BE2C (cell line): ENCODE data around the gene CD163.
"Not testable (repeated sequence)": the region's sequence is repeated elsewhere in the genome, so short reads cannot be mapped to it uniquely, and the experiment has no call there.

ENCODE experiments used
- DNase-seq: peaks from one replicate; pipeline ENCODE4 v3.0.0-alpha.2; 2020
- H3K27me3 ChIP-seq: fragments of 250-450 bp; sonication (Bioruptor Pico); 2 replicates; pipeline ENCODE4 v1.5.1; 2020; ENCODE audit warnings: mild to moderate bottlenecking
- H3K36me3 ChIP-seq: fragments of 250-450 bp; sonication (Bioruptor Pico); 2 replicates; pipeline ENCODE4 v1.5.1; 2020; ENCODE audit warnings: mild to moderate bottlenecking
- H3K4me1 ChIP-seq: fragments of 250-450 bp; sonication (Bioruptor Pico); 2 replicates; pipeline ENCODE4 v1.5.1; 2020
- H3K4me3 ChIP-seq: 2 replicates; pipeline ENCODE4 v1.5.1; 2011; ENCODE audit warnings: low read depth, low read length
- H3K9me3 ChIP-seq: fragments of 250-450 bp; sonication (Bioruptor Pico); 2 replicates; pipeline ENCODE4 v1.5.1; 2020
- CTCF ChIP-seq: IDR thresholded peaks from 2 replicates; pipeline ENCODE4 v1.5.1; 2012; ENCODE audit warnings: mild to moderate bottlenecking, low read depth, low read length

CD163 gene

GRCh38 chr12:7444537-7444936 lies 59.0 kb downstream of the CD163 start:
- no peak for DNase-seq
- Histone ChIP-seq H3K36me3 (no peaks in the 10 kb centered on the region), H3K27me3 (peaks cover 12% of the 10 kb centered on the region), H3K9me3 (no peaks in the 10 kb centered on the region), H3K4me3 (no peak overlapping the region), H3K4me1 (no peaks in the 10 kb centered on the region)
- TF ChIP-seq CTCF: no peak

DNA sequence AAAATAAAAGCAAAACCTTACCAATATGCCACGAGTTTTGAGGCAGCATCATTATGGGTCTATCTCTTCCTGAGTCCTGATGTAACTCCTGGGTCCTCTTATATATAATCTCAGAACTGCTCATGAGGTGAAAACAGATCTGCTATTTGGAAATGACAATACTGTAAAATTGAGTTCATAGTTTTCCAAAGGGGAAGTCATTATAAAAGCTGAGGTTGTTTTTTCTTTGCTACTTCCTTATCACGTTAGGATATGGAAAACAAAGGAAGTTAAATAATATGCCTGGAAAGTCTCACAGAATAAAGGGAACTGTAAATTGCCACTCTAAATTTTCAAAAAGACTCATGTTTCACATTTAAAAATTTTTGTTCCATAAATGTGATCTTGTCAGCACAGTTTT lies 59.5 kb downstream of the CD163 start, which contains the start of gene CD163L1:
Gene CD163L1, minus strand, starts transcription at position 78 of the 400 bp plus-strand sequence. Its CDS starts 26 bp downstream, at position 52.
- H3K4me3 ChIP-seq: no peak within 1 kb of the TSS
- no peaks in the 10 kb centered on the region for H3K36me3 ChIP-seq
- H3K4me1 ChIP-seq: no peaks in the 10 kb centered on the region
- H3K9me3 ChIP-seq: no peaks in the 10 kb centered on the region
- peaks cover 12% of the 10 kb centered on the region; the same call in 1 of the 2 replicates for H3K27me3 ChIP-seq
- TF ChIP-seq CTCF: no peak
- no peak for DNase-seq

- Histone ChIP-seq H3K4me1 (no peaks in the 10 kb centered on the region), H3K4me3 (no peak overlapping the region)
- TF ChIP-seq CTCF: no peak
Measured at GRCh38 chr12:7441216-7441615, 62.4 kb downstream of the CD163 start.

DNA sequence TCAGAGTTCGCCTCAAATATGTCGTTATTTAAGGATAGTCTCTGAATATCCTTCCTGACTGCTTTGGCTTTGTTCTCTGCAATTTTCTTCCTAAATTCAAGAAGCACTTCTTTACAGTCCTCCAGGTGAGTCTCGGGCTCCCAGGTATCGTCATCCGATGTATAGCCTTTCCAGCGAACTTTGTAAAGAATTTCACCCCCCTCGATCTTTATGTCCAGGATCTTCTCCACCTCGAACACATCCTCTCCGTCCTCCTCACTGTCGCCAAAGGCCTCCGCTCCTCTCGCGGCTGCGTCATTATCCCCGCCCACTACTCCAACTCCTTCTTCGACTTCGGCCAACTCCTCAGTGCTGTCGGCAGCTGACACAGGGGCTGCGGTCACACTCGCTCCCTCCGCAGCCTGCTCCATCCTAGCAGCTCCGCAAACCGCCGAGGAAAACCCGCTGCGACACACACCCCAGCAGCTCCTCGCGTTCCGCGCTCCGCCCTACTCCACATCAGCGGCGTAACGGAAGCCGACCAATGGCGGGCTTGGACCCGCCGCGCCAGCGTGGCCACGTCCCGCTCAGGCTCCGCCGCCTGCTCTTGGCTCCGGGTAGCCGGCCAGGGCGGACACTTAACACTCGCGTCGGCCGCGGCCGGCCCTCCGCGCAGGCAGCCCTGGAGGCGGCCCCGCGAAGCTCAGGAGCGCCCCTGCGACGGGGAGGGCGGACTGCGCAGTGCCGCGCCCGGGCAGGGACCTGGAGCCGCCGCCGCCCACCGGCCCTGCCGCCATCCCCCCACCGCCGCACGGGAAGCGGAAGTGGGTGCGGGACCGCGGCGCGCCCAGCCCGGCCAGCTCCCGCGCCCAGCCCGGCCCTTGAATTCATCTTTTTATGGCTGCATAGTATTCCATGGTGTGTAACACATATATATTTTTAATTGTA lies 63.7 kb downstream of the CD163 start:
- Histone ChIP-seq H3K9me3 (no peaks in the 10 kb centered on the region), H3K36me3 (no peaks in the 10 kb centered on the region), H3K4me3 (peak overlapping the region; percentile 41), H3K4me1 (no peaks in the 10 kb centered on the region), H3K27me3 (peaks cover 12% of the 10 kb centered on the region; the same call in 1 of the 2 replicates)
- peak; percentile 88 for DNase-seq
- no peak for TF ChIP-seq CTCF

More at GRCh38 chr12:7441216-7441615, 62.4 kb downstream of the CD163 start:
- no peaks in the 10 kb centered on the region for H3K9me3 ChIP-seq
- no peak for DNase-seq
- peaks cover 12% of the 10 kb centered on the region; the same call in 1 of the 2 replicates for H3K27me3 ChIP-seq
- H3K36me3 ChIP-seq: no peaks in the 10 kb centered on the region

DNA sequence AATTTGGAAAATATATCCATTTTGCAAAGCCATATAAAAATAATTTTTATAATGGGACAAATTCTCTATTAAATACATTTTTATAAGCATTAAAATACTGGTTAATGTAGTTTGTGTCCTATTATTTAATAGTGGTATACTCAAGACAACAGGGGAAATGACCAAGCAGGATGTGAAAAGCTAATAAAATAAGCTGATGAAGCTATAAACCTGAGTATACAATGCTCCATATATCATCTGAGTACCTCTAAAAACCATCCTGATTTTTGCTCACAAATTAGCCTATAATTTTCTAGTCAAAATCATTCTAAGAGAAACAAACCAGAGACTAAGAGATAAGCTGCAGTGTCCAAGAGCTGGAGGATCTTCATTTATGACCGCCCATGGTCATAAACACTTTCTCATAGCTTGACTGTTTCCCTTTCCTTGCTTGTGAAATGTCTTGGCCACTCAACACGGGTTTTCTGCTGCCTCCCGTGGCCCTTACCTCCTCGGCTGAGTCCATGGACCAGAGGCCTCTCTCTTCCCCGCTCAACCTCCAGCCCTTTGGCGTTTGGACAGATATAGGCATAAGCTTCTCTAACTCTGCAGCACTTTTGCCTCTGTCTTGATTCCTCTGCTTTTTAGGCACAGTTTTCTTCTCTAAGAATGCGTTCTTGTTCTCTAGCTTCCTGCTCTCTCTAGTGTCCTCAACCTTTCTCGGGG lies 65.1 kb downstream of the CD163 start:
- not testable (repeated sequence) for DNase-seq, H3K4me3 ChIP-seq, H3K4me1 ChIP-seq, H3K36me3 ChIP-seq, H3K9me3 ChIP-seq
- peaks cover 18% of the 10 kb centered on the region for H3K27me3 ChIP-seq

DNA sequence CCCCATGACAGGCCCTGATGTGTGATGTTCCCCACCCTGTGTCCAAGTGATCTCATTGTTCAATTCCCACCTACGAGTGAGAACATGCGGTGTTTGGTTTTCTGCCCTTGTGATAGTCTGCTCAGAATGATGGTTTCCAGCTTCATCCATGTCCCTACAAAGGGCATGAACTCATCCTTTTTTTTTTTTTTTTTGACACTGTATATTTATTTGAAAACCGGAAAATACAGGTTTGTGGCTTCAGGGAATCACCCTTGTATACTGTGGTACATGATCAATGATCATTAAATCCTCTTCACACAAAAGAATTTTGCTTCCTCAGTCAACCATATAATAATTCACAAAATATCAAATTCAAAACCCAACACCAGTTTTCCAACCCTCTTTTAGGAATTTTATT lies 66.1 kb downstream of the CD163 start:
- not testable (repeated sequence) for DNase-seq, H3K9me3 ChIP-seq

DNA sequence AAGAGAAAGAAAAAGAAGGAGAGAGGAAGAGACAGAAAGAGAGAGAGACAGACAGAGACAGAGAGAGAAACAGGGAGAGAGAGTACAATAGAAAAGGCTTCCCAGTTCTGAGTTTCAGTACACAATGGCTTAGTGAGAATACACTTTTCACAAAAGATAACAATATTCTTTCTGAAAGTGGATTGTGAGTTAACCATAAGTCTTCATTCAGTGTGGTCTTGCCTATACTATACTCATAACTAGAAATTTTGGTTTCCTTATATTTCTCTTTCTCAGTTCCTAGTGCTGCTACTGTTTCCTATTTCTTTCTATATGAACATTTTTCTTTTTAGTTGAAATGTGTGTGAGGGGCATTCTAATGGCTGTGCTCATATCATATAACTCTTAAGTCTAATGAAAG lies 68.9 kb downstream of the CD163 start:
- no peaks in the 10 kb centered on the region for H3K9me3 ChIP-seq
- DNase-seq: no peak
- peaks cover 28% of the 10 kb centered on the region for H3K27me3 ChIP-seq
- TF ChIP-seq CTCF: no peak
- no peaks in the 10 kb centered on the region for H3K4me1 ChIP-seq
- H3K36me3 ChIP-seq: no peaks in the 10 kb centered on the region
- no peak overlapping the region for H3K4me3 ChIP-seq

More for the DNA sequence above, 66.1 kb downstream of the CD163 start:
- peaks cover 22% of the 10 kb centered on the region for H3K27me3 ChIP-seq
- not testable (repeated sequence) for H3K4me1 ChIP-seq, H3K4me3 ChIP-seq, H3K36me3 ChIP-seq
